HG02981 (cell line): ENCODE data around the gene PXN.

ENCODE experiments used
- ATAC-seq: cut with Tn5 transposase; IDR thresholded peaks from one replicate; pipeline ENCODE4 v1.9.1; 2021; ENCODE audit warnings: mild to moderate bottlenecking, moderate library complexity; ENCODE audit not compliant: unreplicated experiment

Gene PXN

DNA sequence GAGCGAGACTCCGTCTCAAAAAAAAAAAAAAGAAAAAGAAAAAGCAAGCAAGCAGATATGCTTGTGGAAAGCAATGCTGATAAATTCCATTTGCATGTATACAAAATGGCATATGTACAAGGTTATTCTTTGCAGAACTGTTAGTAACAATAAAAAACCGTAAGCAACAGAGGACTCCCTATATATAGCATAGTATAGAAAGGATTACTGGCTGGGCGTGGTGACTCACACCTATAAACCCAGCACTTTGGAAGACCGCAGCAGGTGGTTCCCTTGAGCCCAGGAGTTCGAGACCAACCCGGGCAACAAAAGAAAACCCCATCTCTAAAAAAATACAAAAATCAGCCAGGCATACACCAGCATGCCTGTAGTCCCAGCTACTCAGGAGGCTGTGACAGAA lies 84.6 kb downstream of the PXN start:
- ATAC-seq: no peak

DNA sequence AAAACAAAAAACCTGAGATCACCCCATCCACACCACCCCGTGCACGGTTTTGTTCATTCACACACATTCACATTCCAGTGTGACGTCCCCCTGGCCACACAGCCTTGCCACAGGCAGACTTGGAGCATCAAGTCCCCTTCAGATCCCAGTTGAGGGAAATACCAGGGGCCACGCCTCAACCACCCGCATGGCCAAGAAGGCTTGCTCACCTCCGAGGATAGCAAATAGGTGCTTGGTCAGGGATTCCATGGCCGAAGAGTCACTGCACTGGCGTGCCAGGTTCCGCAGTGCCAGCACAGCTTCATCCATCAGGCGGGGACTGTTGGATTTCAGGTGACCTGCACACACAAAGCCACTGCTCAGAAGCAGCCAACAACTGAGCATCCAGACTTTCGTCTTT lies 90.0 kb downstream of the PXN start:
- ATAC-seq: no peak

DNA sequence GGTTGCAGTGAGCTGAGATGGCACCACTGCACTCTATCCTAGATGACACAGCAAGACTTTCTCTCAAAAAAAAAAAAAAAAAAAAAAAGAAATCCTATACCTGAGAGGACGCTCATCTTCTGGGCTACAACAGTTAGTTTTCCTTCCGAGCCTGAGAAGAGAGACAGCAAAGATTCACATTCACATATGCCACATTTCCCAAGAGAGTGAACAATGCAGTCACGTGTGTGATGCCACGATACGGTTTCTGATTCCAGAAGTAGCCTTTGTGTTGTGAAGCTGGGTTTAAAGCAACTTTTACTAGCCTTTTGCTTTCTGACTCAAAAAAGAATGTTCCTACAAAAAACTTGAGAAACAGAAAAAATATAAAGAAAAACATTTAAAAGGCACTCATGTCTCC lies 90.5 kb downstream of the PXN start:
- no peak for ATAC-seq

DNA sequence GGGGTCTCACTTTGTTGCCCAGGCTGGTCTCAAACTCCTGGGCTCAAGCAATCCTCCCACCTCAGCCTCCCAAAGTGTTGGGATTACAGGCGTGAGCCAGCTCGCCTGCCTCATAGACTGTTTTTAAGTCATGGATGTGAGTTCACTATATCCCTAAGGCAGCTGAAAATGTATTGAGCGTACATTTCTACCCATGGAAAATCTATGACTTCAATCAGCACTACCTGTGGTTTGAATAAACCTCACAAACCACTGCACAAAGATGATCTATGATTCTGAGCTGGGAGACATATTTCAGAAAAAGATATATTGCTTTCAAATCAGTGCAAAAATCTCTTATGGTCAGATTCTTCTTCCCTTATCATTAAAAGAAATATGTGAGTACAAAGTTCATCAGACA lies 93.5 kb downstream of the PXN start:
- no peak for ATAC-seq

GRCh38 chr12:120170631-120171030 lies 94.9 kb downstream of the PXN start:
- ATAC-seq: no peak

GRCh38 chr12:120169946-120170345 lies 95.6 kb downstream of the PXN start:
- ATAC-seq: no peak

DNA sequence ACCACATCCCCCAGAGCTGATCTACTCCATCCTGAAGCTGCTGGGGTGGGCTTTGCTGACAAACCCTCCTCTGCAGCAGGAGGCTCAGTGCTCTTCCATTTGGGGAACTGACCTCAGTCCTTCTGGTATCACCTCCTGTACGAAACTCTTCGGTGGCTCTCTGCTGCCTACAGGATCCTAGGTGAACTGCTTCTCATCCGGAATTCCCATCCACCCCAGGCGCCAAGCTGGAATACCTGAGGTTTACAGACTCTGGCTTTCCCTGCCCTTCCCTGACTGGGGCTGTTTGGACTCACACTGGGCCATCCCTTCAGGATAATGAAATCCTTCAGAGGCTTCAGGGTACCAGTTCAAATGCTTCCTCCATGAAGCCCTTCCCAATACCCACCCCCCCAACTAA lies 97.2 kb downstream of the PXN start:
- no peak for ATAC-seq

DNA sequence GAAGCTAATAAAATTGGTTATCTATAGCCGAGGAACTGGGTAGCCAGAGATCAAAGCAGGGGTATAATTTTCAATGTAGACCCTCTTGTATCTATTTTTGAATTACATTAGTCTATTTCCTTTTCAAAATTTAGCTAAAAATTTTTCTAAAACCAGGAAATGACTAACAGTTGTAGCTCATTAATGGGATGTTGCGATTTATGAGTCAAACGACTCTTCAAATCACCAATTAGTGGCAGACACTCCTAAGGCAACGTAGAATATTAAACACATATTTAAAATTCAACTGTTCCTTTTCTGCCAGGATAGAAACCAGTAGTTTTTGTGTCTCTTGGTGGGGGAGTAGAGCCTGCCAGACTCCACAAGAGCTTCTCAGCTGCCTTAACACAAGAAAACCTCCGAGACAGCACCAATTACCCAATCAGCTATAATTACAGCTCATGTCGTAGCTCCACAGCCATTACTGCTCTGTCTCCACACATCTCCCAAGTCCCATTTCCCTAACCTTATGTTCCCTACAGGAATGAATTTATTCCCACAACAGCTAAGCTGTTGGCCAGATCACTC lies 97.9 kb downstream of the PXN start:
- ATAC-seq: no peak

DNA sequence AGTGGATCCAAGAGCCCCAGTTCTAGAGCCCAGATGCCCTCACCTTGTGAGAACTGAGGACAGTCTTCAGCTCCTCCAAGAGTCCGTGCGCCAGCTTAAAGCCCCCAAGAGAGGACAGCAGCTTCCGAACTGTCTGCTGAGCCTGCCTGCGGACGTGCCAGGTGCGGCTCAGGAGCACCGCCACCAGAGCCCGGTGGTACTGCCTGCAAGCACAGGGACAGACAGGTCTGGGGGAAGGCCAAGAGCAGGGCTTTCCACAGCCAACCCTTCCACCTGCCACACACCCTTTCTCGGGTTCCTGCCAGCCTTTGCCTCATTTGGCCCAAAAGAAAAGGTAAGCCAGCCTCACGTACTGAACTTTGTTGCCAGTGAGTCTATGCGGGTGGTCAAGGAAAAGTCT lies 101.2 kb downstream of the PXN start:
- no peak for ATAC-seq

DNA sequence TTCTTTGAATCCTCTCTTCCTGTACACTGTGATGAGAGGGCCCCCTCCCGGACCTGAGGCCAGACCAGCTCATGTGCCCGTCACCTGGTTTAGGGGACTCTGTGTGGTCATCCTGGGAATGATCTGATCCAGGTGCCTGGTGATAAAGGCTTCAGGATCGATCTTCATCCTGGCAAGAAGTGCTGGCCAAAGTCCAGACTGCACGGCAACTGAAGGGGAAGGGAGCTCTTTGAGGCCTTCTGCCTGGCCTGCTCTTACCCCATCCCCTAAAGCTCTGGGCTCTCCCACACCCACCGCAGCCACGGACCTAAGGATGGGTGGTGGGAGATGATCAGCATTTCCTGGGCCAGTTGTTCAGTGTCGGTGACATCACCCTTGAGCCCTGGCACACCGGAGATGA lies 102.8 kb downstream of the PXN start:
- no peak for ATAC-seq

- no peak for ATAC-seq
Measured at GRCh38 chr12:120161852-120162251, 103.7 kb downstream of the PXN start.
